Measurements from ENCODE around the gene COL6A3.

Gene COL6A3

DNA sequence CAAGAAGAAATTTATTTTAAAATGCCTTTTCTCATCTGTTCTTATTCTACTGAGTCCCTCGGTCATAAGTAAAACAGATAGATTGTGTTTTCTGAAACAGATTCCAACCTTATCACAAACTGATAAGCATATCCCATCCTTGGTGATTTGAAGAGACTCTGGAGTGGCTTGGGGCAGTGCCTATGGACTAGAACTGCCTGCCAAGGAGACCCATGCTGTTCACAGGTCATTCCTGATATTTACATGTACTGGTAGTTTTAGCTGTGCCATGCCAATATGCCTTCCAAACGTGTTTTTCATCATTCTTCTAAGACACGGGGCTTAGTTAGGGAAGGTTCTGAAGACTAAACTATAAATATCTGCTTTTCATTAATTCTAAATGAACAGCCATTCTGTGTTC is 11.4 kb upstream of the COL6A3 start (continued):
- TF ChIP-seq, protein P1, sequence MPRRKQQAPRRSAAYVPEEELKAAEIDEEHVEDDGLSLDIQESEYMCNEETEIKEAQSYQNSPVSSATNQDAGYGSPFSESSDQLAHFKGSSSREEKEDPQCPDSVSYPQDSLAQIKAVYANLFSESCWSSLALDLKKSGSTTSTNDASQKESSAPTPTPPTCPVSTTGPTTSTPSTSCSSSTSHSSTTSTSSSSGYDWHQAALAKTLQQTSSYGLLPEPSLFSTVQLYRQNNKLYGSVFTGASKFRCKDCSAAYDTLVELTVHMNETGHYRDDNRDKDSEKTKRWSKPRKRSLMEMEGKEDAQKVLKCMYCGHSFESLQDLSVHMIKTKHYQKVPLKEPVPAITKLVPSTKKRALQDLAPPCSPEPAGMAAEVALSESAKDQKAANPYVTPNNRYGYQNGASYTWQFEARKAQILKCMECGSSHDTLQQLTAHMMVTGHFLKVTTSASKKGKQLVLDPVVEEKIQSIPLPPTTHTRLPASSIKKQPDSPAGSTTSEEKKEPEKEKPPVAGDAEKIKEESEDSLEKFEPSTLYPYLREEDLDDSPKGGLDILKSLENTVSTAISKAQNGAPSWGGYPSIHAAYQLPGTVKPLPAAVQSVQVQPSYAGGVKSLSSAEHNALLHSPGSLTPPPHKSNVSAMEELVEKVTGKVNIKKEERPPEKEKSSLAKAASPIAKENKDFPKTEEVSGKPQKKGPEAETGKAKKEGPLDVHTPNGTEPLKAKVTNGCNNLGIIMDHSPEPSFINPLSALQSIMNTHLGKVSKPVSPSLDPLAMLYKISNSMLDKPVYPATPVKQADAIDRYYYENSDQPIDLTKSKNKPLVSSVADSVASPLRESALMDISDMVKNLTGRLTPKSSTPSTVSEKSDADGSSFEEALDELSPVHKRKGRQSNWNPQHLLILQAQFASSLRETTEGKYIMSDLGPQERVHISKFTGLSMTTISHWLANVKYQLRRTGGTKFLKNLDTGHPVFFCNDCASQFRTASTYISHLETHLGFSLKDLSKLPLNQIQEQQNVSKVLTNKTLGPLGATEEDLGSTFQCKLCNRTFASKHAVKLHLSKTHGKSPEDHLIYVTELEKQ (tag by site-specific recombination; IDR thresholded peaks at IDR 0.05; ENCODE audit: borderline replicate concordance) = no peak
- no peak for TF ChIP-seq ZNF654 (tag by site-specific recombination; IDR thresholded peaks at IDR 0.05; ENCODE audit: low read depth)
- no peak for TF ChIP-seq SETDB1 (IDR thresholded peaks at IDR 0.05; ENCODE audit: insufficient read length, low read length)
- TF ChIP-seq, protein P2, sequence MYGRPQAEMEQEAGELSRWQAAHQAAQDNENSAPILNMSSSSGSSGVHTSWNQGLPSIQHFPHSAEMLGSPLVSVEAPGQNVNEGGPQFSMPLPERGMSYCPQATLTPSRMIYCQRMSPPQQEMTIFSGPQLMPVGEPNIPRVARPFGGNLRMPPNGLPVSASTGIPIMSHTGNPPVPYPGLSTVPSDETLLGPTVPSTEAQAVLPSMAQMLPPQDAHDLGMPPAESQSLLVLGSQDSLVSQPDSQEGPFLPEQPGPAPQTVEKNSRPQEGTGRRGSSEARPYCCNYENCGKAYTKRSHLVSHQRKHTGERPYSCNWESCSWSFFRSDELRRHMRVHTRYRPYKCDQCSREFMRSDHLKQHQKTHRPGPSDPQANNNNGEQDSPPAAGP (tag by site-specific recombination; IDR thresholded peaks at IDR 0.05) = no peak
- no peak for TF ChIP-seq ZBTB1 (tag by site-specific recombination; IDR thresholded peaks at IDR 0.05)
- TF ChIP-seq ZNF324 (tag by site-specific recombination; IDR thresholded peaks at IDR 0.05) = no peak
- TF ChIP-seq, protein P3, sequence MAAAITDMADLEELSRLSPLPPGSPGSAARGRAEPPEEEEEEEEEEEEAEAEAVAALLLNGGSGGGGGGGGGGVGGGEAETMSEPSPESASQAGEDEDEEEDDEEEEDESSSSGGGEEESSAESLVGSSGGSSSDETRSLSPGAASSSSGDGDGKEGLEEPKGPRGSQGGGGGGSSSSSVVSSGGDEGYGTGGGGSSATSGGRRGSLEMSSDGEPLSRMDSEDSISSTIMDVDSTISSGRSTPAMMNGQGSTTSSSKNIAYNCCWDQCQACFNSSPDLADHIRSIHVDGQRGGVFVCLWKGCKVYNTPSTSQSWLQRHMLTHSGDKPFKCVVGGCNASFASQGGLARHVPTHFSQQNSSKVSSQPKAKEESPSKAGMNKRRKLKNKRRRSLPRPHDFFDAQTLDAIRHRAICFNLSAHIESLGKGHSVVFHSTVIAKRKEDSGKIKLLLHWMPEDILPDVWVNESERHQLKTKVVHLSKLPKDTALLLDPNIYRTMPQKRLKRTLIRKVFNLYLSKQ (tag by site-specific recombination; IDR thresholded peaks at IDR 0.05; ENCODE audit: borderline replicate concordance) = no peak

DNA sequence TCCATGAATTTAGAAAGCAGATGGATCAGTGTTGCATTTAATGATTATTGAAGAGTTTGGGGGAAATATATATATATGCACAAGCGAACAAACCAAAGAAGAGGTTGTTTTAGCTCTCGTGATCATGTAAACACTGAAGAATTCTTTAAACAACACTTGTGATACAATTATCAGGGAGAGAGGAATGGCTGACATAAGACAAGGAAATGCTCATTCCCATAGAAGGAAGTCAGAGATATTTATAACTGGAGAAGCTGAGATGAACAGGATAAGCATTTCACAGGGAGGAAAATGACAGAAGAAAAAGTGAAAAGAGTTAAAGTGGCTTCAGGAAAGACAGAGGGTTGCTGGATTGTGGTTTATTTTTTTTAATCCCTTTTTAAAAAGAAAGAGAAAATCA is 10.6 kb upstream of the COL6A3 start:
- Histone ChIP-seq H3K4me3 (ENCODE audit: low read depth, low read length) (no peak overlapping the region), H3K4me1 (ENCODE audit: control insufficient read depth, insufficient read depth, low read length) (peaks cover 5% of the 10 kb centered on the region), H3K9me3 (ENCODE audit: control insufficient read depth, insufficient read depth, low read depth, low read length) (no peaks in the 10 kb centered on the region), H3K36me3 (ENCODE audit: control insufficient read depth in 2 of 2, insufficient read depth in 1 of 2, low read length in 2 of 2) (no peaks in the 10 kb centered on the region), H3K27ac (ENCODE audit: extremely low read depth, low read depth, low read length) (no peak overlapping the region)
- CTCF ChIA-PET = interaction anchor here (0.7 kb wide), 1 partner anchor 18 kb away, joined by 3 read pairs; no protein-coding TSS in a partner anchor
- POLR2A ChIA-PET = no interaction called here
- TF ChIP-seq ZNF426 (tag by site-specific recombination; IDR thresholded peaks at IDR 0.05) (no peak), ZNF548 (tag by site-specific recombination; IDR thresholded peaks at IDR 0.05) (no peak), ZNF10 (tag by site-specific recombination; IDR thresholded peaks at IDR 0.05) (no peak), ZFP3 (tag by site-specific recombination; IDR thresholded peaks at IDR 0.05; ENCODE audit: low read depth) (no peak), ZNF394 (tag by site-specific recombination; IDR thresholded peaks at IDR 0.05; ENCODE audit: borderline replicate concordance) (no peak)

DNA sequence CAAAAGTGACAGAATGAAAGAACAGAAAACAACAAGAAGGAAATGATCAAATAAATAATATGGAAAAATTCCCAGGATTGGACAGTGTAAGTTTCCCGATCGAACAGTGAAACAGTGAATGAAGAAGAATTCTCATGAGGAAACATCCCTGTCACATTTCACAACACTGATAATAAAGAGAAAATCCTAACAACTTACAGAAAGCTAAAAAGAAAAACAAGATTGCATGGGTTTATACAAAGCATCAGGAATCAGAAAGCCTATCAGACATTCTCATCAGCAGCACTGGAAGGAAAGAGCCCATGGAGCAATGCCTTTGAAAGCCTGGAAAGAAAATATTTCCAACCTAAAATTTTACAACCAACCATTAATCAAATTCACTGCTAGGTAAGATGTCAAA is 9.9 kb upstream of the COL6A3 start:
- Histone ChIP-seq H3K4me1 (ENCODE audit: control insufficient read depth, insufficient read depth, low read length) (peaks cover 5% of the 10 kb centered on the region), H3K4me3 (ENCODE audit: low read depth, low read length) (no peak overlapping the region), H3K27ac (ENCODE audit: extremely low read depth, low read depth, low read length) (no peak overlapping the region), H3K36me3 (ENCODE audit: control insufficient read depth in 2 of 2, insufficient read depth in 1 of 2, low read length in 2 of 2) (no peaks in the 10 kb centered on the region), H3K9me3 (ENCODE audit: control insufficient read depth, insufficient read depth, low read depth, low read length) (no peaks in the 10 kb centered on the region)
- ChIA-PET CTCF (interaction anchor here (0.7 kb wide), 2 partner anchors 40 to 51 kb away, joined by 3 to 4 read pairs; no protein-coding TSS in a partner anchor), POLR2A (no interaction called here)
- TF ChIP-seq, protein P1 (tag by site-specific recombination; IDR thresholded peaks at IDR 0.05; ENCODE audit: borderline replicate concordance) = no peak
- TF ChIP-seq ZNF555 (tag by site-specific recombination; conservative IDR thresholded peaks at IDR 0.05) (no peak), ZNF747 (tag by site-specific recombination; IDR thresholded peaks at IDR 0.05) (no peak), ZNF529 (tag by site-specific recombination; IDR thresholded peaks at IDR 0.05; ENCODE audit: insufficient replicate concordance) (no peak), ZNF341 (tag by site-specific recombination; IDR thresholded peaks at IDR 0.05; ENCODE audit: low read depth) (no peak), GFI1B (tag by site-specific recombination; IDR thresholded peaks at IDR 0.05) (no peak), ZNF404 (tag by site-specific recombination; IDR thresholded peaks at IDR 0.05) (no peak), ZNF473 (tag by site-specific recombination; IDR thresholded peaks at IDR 0.05) (no peak), SCRT2 (tag by site-specific recombination; IDR thresholded peaks at IDR 0.05) (no peak)
- TF ChIP-seq, protein P4, sequence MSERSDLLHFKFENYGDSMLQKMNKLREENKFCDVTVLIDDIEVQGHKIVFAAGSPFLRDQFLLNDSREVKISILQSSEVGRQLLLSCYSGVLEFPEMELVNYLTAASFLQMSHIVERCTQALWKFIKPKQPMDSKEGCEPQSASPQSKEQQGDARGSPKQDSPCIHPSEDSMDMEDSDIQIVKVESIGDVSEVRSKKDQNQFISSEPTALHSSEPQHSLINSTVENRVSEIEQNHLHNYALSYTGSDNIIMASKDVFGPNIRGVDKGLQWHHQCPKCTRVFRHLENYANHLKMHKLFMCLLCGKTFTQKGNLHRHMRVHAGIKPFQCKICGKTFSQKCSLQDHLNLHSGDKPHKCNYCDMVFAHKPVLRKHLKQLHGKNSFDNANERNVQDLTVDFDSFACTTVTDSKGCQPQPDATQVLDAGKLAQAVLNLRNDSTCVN (tag by site-specific recombination; optimal IDR thresholded peaks at IDR 0.05) = no peak
